Hair follicle dermal papilla cell (primary cell): ENCODE results near the gene XRN1. TPM values are rescaled to one million over a fixed set of nuclear protein-coding genes. Genes with fewer than 3 reads are reported as not detected.

Source experiments
- small RNA-seq: library from RNA; depleted of rRNA; stranded (forward); fragments of <200 nt; gene quantifications from one replicate; pipeline ENCODE3, GENCODE V24; 2012
- total RNA-seq: library from RNA; depleted of rRNA; stranded (reverse); fragments of >200 nt; gene quantifications from 2 replicates; pipeline ENCODE4 v1.2.3, GENCODE V29; 2012

The XRN1 gene, protein sequence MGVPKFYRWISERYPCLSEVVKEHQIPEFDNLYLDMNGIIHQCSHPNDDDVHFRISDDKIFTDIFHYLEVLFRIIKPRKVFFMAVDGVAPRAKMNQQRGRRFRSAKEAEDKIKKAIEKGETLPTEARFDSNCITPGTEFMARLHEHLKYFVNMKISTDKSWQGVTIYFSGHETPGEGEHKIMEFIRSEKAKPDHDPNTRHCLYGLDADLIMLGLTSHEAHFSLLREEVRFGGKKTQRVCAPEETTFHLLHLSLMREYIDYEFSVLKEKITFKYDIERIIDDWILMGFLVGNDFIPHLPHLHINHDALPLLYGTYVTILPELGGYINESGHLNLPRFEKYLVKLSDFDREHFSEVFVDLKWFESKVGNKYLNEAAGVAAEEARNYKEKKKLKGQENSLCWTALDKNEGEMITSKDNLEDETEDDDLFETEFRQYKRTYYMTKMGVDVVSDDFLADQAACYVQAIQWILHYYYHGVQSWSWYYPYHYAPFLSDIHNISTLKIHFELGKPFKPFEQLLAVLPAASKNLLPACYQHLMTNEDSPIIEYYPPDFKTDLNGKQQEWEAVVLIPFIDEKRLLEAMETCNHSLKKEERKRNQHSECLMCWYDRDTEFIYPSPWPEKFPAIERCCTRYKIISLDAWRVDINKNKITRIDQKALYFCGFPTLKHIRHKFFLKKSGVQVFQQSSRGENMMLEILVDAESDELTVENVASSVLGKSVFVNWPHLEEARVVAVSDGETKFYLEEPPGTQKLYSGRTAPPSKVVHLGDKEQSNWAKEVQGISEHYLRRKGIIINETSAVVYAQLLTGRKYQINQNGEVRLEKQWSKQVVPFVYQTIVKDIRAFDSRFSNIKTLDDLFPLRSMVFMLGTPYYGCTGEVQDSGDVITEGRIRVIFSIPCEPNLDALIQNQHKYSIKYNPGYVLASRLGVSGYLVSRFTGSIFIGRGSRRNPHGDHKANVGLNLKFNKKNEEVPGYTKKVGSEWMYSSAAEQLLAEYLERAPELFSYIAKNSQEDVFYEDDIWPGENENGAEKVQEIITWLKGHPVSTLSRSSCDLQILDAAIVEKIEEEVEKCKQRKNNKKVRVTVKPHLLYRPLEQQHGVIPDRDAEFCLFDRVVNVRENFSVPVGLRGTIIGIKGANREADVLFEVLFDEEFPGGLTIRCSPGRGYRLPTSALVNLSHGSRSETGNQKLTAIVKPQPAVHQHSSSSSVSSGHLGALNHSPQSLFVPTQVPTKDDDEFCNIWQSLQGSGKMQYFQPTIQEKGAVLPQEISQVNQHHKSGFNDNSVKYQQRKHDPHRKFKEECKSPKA (N-terminal part only)
- total RNA-seq: 41.7 and 50.5 TPM in 2 replicates

DNA sequence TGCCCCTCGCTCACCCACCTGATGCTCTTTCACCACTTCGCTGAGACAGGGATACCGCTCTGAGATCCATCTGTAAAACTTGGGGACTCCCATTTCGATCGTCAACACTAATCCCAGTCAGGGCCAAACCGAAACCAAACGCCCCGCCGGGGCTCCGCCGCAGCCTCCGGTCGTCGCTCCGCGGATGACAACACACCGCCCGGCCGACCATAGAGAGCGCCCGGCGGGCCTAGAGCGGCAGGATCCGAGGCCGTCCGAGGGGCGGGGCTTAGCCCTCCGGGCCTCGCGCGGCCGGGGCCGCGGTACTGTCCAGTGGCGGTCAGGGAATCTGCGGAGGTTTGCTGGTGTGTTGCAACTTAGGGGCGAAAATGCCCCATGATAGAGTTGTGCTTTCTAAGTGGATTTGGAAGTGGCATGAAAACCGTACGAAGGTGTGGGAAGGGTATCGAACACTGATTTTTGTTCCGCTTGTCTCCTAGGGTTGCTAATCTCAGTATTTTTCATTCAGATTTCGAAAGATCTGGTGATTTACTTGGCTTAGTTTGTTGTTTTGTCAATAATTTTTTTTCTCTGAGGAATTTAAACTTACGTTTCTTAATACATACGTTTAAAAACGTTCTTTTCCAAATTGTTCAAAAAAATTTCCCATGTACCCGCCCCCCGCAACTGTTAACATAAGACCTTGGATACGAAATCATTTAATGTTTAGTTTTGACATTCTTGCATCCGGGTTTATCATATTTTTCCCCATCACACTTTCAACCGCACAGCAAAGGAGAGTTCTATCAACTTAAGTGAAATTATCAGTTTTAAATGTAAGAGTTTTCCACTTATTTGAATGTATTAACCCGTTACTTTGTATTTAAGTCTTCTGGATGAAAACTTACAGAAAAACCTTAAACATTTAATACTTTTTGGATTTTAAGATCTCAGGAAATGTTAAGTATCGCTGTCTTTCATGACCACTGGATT is at the start of gene XRN1:
XRN1 (minus strand) TSS at position 186 of the 972 bp plus-strand sequence; CDS start at position 93, 93 bp downstream.

Small RNAs within 50 kb of the gene (small RNA-seq; reads per million reads assigned to genes)
- not detected for gene RNU1-100P
- not detected for gene RNU6-1294P

Other genes with a start within 250 kb of the XRN1 start
- gene GK5, start 222.5 kb downstream of the XRN1 start, total RNA-seq: 20.9 and 22.4 TPM in 2 replicates
- gene ATR, start 130.7 kb upstream of the XRN1 start, total RNA-seq: 24.5 and 27.9 TPM in 2 replicates
- gene PLS1, start 148.4 kb upstream of the XRN1 start, total RNA-seq: 0.12 and 0.97 TPM in 2 replicates